GM21526 (cell line): ENCODE results near the gene FRMPD1.

ENCODE experiments used
- ATAC-seq: cut with Tn5 transposase; IDR thresholded peaks from one replicate; pipeline ENCODE4 v1.9.1; 2021; ENCODE audit warnings: moderate library complexity; ENCODE audit not compliant: unreplicated experiment, low FRiP score

FRMPD1 gene

DNA sequence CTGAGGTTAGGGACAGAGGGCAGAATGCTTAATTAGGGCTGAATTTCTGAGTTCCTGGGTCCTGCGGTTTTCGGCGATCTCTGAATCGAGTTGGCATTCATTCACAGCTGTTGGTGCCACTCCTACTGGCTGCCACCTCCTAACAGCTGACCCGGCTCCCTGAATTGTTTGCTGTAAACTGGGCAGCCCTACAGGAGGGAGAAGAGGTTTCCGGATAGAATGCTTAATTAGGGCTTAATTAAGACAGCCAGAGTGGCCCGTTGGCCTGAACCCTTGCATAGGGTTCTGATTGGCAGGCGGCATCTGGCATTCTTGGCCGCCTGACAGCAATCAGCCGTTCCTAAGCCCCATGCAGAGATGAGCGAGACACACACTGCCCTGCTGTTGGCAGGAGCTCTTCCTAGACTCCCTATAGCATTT is 25.7 kb downstream of the FRMPD1 start:
- ATAC-seq: no peak

DNA sequence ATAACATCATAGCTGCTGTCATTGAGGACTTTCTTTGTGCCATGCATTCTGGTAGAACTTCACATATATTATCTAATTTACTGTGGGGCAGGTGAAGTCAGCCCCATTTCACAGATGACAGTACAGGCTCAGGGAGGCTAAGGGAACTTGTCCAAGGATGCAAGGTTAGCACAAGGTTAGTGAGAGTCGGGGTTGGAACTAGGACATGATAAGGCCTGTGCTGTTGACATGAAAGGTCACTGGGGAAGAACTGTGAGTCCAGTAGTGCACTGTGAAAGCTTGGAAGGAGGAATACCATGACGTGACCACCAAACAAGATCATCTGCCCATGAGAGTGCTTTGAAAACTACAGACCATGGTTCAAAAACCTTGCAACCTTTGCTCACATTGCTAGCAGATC is 26.7 kb downstream of the FRMPD1 start:
- ATAC-seq: no peak

DNA sequence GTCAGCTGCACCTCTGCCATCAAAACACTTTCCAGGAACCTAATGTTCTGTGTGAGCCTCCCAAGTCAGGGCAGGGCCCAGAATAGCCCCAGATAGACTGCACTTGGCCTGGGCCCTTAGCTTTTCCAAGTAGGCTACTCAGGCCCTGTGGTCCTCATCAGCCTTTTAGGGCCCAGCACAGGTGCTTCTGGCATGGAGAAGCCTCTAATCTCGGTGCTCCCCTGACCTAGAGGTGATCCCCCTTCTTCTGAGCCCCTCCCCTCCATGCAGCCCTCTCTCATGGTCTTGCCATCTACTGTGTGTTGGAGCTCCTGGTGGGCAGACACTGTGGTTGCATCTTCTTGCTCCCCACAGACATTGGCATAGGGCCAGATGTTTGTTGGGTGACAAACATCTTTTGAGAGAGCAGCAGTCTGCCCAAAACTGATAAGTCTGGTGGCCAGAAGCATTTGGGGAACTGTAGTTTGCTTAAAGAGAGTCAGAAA is 28.1 kb downstream of the FRMPD1 start:
- ATAC-seq: no peak

DNA sequence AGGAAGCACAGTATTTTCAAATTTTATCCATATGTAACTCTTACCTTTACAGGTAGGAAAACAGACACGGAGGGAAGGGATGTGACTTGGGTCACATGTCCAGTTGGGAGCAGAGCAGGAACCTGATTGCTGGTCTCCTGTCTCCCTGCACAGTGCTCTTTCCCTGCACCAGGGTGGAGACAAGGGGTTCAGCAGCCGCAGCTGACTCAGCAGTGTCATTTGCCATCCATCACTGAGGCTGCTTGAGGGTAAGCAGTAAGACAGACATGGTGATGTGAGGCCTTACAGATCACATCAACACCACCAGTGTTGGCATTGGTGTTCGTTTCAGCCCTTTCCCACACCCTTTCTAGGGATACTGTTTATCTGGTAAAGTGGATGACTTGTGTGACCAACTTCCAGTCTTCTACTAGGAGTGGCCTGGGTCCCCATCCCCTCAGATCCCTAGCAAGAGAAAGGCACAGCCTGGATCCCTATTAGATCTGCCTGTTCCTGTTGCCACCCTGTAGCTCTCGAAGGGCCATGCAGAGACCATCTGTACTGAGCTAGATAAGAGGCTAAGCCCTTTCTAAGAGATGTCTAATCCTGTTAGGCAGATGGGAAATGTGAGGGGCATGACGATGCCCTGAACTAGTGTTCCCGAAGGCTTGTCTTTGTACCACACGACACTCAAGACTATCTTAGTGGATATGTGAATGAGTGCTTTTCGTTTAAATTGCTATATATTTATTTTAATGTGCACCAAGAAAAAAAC is 29.1 kb downstream of the FRMPD1 start:
- ATAC-seq: no peak

DNA sequence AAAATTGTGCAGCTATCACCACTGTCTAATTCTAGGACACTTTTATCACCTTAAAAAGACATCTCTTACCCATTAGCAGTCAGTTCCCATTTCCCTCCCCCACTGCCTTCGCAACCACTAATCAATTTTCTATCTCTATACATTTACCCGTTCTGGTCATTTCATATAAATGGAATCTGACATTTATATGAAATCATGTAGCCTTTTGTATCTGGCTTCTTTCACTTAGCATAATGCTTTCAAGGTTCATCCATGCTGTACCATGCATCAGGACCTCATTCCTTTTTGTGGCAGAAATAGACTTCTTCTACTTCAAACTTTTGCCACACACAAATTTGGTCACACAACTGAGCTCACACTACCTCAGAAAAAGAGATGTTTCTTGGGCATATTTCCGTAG is 32.2 kb downstream of the FRMPD1 start:
- ATAC-seq: no peak

DNA sequence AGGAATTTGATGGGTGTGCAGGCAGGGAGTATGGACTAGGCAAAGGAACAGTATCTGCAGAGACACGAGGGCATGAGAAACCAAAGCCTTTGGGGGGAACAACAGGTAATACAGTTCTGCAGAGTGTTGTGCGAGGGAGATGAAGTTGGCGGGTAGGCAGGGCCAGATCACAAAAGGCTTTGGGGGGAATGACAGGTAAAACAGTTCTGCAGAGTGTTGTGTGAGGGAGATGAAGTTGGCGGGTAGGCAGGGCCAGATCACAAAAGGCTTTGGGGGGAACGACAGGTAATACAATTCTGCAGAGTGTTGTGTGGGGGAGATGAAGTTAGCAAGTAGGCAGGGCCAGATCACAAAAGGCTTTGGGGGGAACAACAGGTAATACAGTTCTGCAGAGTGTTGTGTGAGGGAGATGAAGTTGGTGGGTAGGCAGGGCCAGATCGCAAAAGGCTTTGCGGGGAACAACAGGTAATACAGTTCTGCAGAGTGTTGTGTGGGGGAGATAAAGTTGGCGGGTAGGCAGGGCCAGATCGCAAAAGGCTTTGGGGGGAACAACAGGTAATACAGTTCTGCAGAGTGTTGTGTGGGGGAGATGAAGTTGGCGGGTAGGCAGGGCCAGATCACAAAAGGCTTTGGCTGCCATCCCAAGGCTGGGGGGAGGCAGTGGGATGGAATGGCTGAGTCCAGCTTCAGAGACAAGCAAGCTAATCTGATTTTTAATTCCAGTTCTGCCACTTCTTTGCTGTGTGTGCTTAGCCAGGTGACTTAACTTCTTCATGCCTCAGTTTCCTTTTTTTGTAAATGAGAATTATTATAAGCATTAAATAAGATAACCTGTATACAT is 33.0 kb downstream of the FRMPD1 start:
- ATAC-seq: no peak

DNA sequence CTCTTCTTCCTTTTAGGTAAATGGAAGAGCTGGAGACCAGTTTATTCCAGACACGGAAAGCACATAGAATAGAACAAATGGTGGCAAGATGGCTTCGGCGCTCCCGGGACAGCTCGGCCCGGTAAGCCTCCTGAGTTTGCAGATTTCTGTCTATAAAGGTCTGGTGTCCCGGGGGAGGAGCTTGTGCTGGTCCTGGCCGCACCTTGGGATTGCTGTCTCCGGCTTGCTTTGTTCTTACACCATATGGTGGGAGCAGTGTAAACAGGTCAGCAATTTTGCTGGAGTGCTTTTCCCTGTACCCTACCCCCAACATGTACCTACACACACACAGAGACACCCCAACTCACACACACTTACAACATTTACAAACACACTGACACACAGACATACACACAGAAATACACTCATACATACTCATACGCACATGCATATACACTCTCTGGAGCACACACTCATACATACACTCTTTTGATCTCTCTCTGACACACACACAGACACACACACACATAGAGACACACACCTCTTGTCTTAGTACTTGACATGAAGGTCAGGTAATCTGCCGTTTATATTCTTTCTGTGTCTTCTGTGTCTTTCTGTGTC is 42.0 kb downstream of the FRMPD1 start:
- ATAC-seq: no peak

DNA sequence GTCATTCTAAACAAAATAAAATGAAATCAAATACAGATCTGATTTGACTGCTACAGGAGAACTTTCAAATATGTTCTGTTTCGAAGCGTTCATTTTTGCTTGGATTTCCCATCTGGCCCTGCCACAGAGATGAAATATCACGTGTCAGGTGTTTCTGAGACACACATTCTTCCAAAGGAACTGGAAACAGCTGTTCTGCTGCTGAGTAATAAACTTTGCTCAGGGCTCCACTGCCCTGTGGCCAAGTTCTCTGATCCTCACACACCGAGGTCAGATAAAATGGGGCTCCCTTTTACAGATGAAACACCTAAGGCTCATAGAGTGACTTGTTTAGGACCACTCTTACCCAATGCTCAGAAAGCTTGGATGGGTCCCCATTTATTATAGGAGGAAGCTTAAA is 42.5 kb downstream of the FRMPD1 start:
- no peak for ATAC-seq

DNA sequence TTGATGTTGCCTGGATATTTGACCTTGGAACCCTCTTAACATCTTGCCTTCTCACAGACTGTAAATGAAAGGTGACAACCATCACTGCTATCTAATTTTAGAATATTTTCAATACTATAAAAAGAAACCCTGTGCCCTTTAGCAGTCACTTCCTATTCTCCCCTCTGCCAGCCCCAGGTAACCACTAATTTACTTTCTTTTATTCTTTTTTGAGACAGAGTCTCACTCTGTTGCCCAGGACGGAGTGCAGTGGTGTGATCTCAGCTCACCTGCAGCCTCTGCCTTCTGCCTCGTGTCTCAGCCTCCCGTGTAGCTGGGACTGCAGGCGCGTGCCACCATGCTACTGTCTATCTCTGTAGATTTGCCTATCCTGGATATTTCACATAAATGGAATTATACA is 43.6 kb downstream of the FRMPD1 start:
- ATAC-seq: no peak

DNA sequence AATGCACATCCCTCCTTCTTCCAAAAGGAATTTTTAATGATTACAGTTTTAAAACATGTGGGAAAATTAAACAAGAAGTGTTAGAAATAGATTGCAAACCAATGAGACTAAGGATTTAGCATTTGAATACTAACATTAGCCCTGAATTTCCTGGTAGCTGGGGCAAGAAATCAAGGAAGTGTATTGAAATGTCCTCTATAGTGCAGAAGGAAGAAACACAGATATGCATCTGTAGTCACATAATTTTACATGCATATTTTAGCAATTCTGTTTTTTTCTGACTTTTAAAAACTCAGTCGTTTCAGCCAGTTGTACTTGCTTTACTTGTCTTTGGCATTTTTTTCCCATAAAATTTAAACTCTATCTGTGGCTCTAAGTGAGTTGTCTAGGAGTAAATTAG is 45.8 kb downstream of the FRMPD1 start:
- ATAC-seq: no peak

DNA sequence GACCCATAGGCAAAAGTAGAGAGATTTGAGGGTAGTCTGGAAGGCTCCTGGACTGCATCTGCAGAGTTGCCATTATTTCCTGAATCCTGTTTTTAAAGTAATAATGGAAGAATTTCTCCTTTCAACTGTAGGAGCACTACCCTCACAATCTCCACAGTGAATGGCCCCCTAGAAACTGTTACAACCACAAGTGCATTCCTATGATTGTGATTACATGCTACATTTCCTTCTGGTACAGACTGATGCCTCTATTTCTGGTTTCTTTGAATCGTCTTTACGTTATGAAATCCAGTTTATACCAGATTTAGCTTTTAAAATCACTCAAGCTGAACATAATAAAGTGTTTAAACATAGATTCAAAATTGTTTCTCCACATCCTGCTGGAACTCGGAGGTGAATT is 49.4 kb downstream of the FRMPD1 start:
- ATAC-seq: no peak

DNA sequence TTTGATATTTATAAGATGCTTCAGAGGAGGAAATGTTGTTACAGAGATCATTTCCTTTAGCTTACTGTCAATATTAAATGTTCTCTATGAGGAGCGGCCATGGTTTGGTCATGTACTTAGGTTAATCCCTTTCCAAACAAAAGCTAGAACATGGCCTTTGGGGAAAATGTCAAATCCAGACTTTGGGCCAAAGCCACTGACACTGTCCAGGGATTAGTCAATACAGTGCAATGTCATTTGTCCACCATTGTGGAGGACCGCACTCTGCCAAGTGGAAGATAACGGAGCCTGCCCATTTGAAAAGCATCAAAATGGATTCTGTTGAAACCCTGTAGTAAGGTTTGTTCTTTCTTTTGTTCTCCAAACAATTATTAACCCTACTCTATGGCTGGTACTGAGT is 50.1 kb downstream of the FRMPD1 start:
- no peak for ATAC-seq

DNA sequence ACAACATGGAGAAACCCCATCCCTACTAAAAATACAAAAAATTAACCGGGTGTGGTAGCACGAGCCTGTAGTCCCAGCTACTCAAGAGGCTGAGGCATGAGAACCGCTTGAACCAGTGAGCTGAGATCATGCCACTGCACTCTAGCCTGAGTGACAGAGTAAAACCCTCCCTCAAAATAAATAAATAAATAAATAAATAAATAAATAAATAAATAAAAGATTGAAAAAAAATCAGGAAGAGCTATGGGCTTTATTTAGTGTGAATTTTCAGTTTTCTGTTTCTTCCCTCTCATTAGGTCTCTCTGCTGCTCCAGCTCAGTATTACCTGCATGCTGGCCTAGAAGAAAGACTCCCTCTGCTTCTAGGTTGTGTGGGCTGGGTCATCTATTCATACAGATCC is 55.0 kb downstream of the FRMPD1 start:
- no peak for ATAC-seq

DNA sequence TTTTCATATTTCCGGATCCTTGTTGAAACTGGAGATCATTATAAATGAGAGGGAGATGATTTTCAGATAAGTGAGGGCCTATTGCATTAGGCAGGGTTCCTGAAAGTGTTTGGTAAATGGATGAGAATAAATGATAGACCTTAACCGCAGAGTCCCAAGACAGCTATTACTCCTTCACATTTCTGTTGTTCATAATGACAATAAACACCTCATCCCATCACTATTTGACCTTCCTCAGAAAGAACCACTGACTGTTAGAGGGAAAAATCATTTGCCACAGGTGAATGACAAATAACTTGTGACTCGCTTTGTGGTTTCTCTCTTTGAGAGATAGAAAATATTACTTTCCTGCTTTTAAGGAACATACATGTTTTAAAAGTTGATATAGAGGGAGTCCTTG is 55.5 kb downstream of the FRMPD1 start:
- no peak for ATAC-seq

DNA sequence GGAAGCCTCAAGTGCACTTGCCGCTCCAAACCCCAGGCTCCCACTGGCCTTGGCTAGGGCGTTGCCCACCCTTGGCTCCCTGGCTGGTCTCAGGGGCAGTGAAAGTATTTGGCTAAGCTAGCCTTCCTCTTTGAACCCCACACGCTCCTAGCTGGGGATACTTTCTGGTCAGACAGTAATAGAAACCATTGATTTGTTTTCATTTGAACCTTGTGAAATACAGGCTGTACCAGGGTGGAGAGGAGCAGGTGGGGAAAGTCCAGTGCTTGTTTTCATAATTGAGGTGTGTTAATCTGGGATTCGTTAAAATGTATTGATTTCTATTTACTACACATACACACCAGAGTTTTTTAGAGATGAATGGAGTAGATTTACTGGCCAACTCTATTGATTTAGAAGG is 57.0 kb downstream of the FRMPD1 start:
- no peak for ATAC-seq

DNA sequence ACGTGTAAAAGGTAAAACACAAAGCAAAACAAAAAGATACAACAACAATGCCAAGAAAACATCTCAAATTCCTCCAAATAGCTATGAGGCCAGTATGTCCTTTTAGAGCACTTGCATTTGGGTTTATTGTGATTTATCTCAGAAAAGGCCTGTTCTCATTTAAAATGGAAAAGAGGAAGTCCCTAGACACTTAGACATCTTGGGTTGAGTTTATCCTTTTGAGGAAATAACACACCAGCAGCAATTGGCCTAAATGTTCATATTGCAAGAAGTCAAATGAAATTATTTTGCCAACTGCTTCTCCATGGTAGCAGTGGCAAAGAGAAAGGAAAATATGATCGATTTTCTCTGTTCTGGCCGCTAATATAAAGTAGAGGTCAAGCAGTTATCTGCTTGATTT is 59.3 kb downstream of the FRMPD1 start:
- no peak for ATAC-seq

DNA sequence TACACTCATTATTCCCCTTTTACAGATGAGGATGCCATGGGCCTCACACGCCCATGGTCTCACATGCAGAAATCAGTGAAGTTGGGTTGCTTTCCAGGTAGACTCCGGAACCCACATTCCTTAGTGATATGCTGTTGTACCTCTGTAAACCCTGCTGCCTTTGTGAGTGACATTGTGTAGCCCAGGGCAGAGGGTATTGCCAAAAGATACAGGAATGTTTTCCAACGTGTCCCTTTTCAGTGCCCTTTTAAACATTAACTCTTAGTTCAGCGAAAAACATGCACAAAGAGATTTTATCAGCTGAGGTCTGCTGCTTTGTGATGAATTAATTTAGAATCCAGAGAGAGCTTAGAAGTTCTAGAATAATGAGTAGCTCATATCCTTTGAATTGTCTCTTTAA is 64.5 kb downstream of the FRMPD1 start:
- no peak for ATAC-seq

DNA sequence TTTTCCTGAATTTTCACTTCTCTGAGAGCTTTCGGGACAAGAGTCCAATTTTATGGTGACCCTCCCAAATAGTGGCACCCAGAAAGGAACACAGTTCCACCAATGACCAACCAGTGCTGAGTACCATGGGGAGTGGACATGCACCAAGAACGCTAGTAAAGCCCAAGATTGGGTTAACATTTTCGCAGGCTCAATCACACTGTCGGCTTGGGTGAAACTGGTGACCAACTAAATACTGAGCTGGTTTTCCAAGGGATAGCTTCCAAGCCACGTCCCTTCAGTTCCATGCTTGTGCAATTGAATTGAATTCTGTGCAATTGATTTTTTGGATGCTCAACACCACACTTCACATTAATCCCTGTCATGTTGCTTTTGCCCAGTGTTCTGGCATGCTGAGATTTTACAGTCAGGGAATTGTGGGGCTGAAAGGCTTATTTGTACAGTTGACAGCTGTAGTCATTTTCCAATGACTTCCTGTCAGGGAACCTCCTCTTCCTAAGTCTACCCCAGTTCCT is 65.3 kb downstream of the FRMPD1 start:
- ATAC-seq: no peak

DNA sequence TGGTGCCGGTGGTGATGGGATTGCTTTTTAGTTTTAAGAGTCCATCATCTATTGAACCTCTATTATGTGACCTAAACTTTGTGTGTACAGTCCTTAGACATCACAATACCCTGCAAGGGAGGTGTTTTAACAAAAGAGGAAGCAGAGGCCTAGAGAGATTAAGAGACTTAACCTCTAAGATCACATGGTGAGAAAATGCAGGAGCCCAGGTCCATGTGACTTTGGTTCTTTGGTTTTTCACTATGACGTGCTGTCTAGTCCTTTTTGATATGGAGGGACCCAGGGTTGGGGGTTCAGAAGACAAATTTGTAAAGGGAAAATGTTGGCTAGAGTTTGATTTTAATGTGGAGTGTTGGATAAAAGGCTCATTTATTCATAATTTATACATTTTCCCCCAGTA is 68.8 kb downstream of the FRMPD1 start:
- no peak for ATAC-seq

DNA sequence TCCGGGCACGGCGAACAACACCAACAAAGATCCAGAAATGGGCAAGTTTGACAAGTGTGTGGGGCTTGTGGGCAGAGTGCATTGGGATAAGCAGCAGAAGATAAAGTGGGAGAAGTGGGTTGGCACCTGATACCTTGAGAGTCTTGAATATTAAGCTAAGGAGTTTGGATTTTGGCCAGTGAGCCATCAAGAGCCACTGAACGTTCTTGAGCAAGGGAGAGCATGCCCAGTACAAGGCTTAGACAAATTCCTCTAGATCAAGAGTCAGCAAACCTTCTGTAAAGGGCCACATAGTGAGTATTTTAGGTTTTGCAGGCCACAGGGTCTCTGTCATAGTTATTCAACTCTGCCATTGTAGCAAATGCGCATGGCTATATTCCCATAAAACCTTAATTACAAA is 76.3 kb downstream of the FRMPD1 start:
- ATAC-seq: no peak

DNA sequence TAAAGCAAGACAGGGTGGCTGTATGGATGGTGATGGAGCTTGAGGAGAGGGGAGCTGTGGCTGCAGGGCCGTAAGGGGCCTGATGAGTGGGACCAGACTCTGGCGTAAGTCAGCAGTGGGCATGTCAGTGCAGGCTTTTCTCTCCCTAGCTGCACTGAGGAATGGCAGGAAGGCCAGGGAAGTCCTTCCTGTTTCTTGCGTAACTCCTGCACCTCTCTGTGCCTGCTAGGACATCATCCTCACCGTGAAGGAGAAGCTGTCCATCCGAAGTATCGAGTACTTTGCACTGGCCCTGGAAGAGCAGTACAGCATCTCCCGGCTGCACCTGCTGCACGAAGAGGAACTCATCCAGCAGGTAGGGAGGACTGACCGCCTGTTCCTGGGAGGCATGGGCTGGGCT is 78.7 kb downstream of the FRMPD1 start:
- ATAC-seq: no peak
